ENCODE data around the gene GALR2. TPM values are rescaled to one million over a fixed set of nuclear protein-coding genes. Genes with fewer than 3 reads are reported as not detected.

GALR2 gene
- total RNA-seq, 4 donors from 2014 or later, result not detected

GRCh38 chr17:76119409-76120371 lies 45.1 kb downstream of the GALR2 start:
- 85 to 86% methylated on average over 10 to 11 of the region's 19 CpGs for WGBS, 2 donors (ENCODE audit: low coverage in 1 of 2)
- Histone ChIP-seq H3K27ac (no peak overlapping the region), H3K27me3 (peaks cover 8% of the 10 kb centered on the region), H3K4me1 (peaks cover 0 to 12% (median 5%) of the 10 kb centered on the region in 3 donors), H3K9me3 (no peaks in the 10 kb centered on the region), H3K4me3 (no peak overlapping the region), H3K36me3 (no peaks in the 10 kb centered on the region)
- ATAC-seq, result no peak
- TF ChIP-seq POLR2A (IDR thresholded peaks at IDR 0.05) (no peak), EP300 (IDR thresholded peaks at IDR 0.05) (no peak), CTCF (IDR thresholded peaks at IDR 0.05) (no peak), POLR2AphosphoS5 (IDR thresholded peaks at IDR 0.05) (no peak)

- TF ChIP-seq CTCF (IDR thresholded peaks at IDR 0.05), result no peak
- no peak for TF ChIP-seq EP300 (IDR thresholded peaks at IDR 0.05)
- no peak for TF ChIP-seq POLR2A (IDR thresholded peaks at IDR 0.05)
- TF ChIP-seq POLR2AphosphoS5 (IDR thresholded peaks at IDR 0.05), result no peak
- peaks cover 11% of the 10 kb centered on the region for H3K27me3 ChIP-seq
- H3K9me3 ChIP-seq, result no peaks in the 10 kb centered on the region
- H3K27ac ChIP-seq, result no peak overlapping the region
- peaks cover 0 to 12% (median 5%) of the 10 kb centered on the region in 3 donors for H3K4me1 ChIP-seq
- H3K36me3 ChIP-seq, result no peaks in the 10 kb centered on the region
- no peak for ATAC-seq
- H3K4me3 ChIP-seq, result no peak overlapping the region
- 79 to 96% methylated on average over 2 to 4 of the region's 5 CpGs for WGBS, 2 donors (ENCODE audit: low coverage in 1 of 2)
Measured at GRCh38 chr17:76120658-76121008, 46.1 kb downstream of the GALR2 start.

- 51% methylated on average over 3 of the region's 42 CpGs; no CpG with 5 or more reads in 1 of the 2 donors for WGBS, 2 donors (ENCODE audit: low coverage in 1 of 2)
- Histone ChIP-seq H3K27ac (peak overlapping the region in 1 of 4 donors; percentile 61), H3K4me1 (peaks cover 0 to 12% (median 5%) of the 10 kb centered on the region in 3 donors), H3K36me3 (no peaks in the 10 kb centered on the region), H3K4me3 (peak overlapping the region; percentile 20 to 49), H3K27me3 (peaks cover 11% of the 10 kb centered on the region), H3K9me3 (no peaks in the 10 kb centered on the region)
- peak; percentile 50 for ATAC-seq
- no peak for TF ChIP-seq POLR2A (IDR thresholded peaks at IDR 0.05)
- no peak for TF ChIP-seq EP300 (IDR thresholded peaks at IDR 0.05)
- TF ChIP-seq POLR2AphosphoS5 (IDR thresholded peaks at IDR 0.05), result no peak
- TF ChIP-seq CTCF (IDR thresholded peaks at IDR 0.05), result no peak
Measured at GRCh38 chr17:76121932-76122430, 47.4 kb downstream of the GALR2 start.

GRCh38 chr17:76122431-76123190 lies 48.0 kb downstream of the GALR2 start:
- H3K36me3 ChIP-seq, result no peaks in the 10 kb centered on the region
- 93% methylated on average over 14 to 18 of the region's 24 CpGs for WGBS, 2 donors (ENCODE audit: low coverage in 1 of 2)
- H3K9me3 ChIP-seq, result no peaks in the 10 kb centered on the region
- no peak overlapping the region for H3K4me3 ChIP-seq
- ATAC-seq, result no peak
- no peak for TF ChIP-seq POLR2AphosphoS5 (IDR thresholded peaks at IDR 0.05)
- TF ChIP-seq CTCF (IDR thresholded peaks at IDR 0.05), result no peak
- no peak overlapping the region for H3K27ac ChIP-seq
- peaks cover 0 to 12% (median 5%) of the 10 kb centered on the region in 3 donors for H3K4me1 ChIP-seq
- H3K27me3 ChIP-seq, result peaks cover 11% of the 10 kb centered on the region
